ENCODE results near the gene HABP2.

- no peak for TF ChIP-seq CHD2 (IDR thresholded peaks at IDR 0.05; ENCODE audit: low read length, partially characterized antibody)
- TF ChIP-seq RFX5 (IDR thresholded peaks at IDR 0.05; ENCODE audit: low read length) = no peak
- TF ChIP-seq EZH2phosphoT487 (IDR thresholded peaks at IDR 0.05; ENCODE audit: borderline replicate concordance, low read depth) = no peak
- no peak for TF ChIP-seq CTCF (IDR thresholded peaks at IDR 0.05)
- TF ChIP-seq FOSL2 (IDR thresholded peaks at IDR 0.05; ENCODE audit: borderline replicate concordance, low read depth) = no peak
- TF ChIP-seq POLR2AphosphoS5 (IDR thresholded peaks at IDR 0.05; ENCODE audit: low read depth, low read length) = no peak
- TF ChIP-seq TCF12 (IDR thresholded peaks at IDR 0.05) = no peak
- no peak for TF ChIP-seq RXRA (IDR thresholded peaks at IDR 0.05; ENCODE audit: borderline replicate concordance, low read depth)
- TF ChIP-seq JUND (IDR thresholded peaks at IDR 0.05) = no peak
- TF ChIP-seq EP300 (IDR thresholded peaks at IDR 0.05; ENCODE audit: borderline replicate concordance in 1 of 2, low read depth in 1 of 2, low read length in 1 of 2) = no peak
- TF ChIP-seq, protein P1, sequence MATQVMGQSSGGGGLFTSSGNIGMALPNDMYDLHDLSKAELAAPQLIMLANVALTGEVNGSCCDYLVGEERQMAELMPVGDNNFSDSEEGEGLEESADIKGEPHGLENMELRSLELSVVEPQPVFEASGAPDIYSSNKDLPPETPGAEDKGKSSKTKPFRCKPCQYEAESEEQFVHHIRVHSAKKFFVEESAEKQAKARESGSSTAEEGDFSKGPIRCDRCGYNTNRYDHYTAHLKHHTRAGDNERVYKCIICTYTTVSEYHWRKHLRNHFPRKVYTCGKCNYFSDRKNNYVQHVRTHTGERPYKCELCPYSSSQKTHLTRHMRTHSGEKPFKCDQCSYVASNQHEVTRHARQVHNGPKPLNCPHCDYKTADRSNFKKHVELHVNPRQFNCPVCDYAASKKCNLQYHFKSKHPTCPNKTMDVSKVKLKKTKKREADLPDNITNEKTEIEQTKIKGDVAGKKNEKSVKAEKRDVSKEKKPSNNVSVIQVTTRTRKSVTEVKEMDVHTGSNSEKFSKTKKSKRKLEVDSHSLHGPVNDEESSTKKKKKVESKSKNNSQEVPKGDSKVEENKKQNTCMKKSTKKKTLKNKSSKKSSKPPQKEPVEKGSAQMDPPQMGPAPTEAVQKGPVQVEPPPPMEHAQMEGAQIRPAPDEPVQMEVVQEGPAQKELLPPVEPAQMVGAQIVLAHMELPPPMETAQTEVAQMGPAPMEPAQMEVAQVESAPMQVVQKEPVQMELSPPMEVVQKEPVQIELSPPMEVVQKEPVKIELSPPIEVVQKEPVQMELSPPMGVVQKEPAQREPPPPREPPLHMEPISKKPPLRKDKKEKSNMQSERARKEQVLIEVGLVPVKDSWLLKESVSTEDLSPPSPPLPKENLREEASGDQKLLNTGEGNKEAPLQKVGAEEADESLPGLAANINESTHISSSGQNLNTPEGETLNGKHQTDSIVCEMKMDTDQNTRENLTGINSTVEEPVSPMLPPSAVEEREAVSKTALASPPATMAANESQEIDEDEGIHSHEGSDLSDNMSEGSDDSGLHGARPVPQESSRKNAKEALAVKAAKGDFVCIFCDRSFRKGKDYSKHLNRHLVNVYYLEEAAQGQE (IDR thresholded peaks at IDR 0.05; ENCODE audit: low read depth, low read length) = no peak
- TF ChIP-seq, protein P2, sequence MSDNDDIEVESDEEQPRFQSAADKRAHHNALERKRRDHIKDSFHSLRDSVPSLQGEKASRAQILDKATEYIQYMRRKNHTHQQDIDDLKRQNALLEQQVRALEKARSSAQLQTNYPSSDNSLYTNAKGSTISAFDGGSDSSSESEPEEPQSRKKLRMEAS (IDR thresholded peaks at IDR 0.05; ENCODE audit: low read depth) = no peak
- TF ChIP-seq FOXM1 (IDR thresholded peaks at IDR 0.05; ENCODE audit: low read depth) = no peak
- no peak for TF ChIP-seq USF2 (IDR thresholded peaks at IDR 0.05; ENCODE audit: borderline replicate concordance, low read depth, low read length)
Observed at GRCh38 chr10:113553149-113553548, 296 bp downstream of the HABP2 start.

Measured in SK-N-SH (cell line).